GM23248 (cell line): ENCODE data around the gene OGFRL1.

Experiments used
- EZH2 ChIP-seq: fragments of 200-600 bp; sonication (generic); IDR thresholded peaks from 2 replicates; pipeline ENCODE4 v1.6.1; 2018; ENCODE audit warnings: antibody characterized with exemption, mild to moderate bottlenecking; ENCODE audit not compliant: insufficient read depth, poor library complexity, severe bottlenecking
- EZH2phosphoT487 ChIP-seq: fragments of 200-600 bp; sonication (generic); IDR thresholded peaks from 2 replicates; pipeline ENCODE4 v1.6.1; 2018; ENCODE audit warnings: antibody characterized with exemption, moderate library complexity, mild to moderate bottlenecking, low read depth; ENCODE audit not compliant: insufficient read depth

DNA sequence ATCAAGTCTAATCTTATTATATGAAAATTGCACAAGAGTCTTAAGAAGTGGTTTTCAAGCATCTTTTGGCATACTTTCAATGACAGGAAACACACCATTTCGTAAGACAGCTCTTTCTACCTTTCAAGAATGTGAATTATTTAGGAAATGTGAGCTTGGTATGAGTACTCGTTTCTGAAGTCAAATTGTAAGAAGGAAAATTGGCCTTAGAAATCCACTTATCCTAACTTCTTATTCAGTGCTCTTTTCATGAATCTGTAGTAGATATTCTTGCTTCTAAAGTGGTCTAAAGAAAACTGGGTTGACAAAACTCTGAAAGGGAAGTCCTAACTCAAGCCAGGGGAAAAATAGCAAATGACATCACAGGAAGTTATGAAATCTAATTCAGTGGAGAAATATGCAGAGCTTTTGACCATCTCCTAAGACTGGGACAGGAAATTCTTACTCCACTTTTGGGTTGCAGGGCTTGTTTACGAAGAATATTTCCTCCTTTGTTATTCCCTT is 38.5 kb upstream of the OGFRL1 start:
- TF ChIP-seq EZH2 (no peak), EZH2phosphoT487 (no peak)
